ENCODE results near the gene AKT3.
A peak's percentile ranks its signal among the peaks of the same experiment; 100 is the strongest.

- no peak for TF ChIP-seq CTCF (IDR thresholded peaks at IDR 0.05)
- no peak for TF ChIP-seq POLR2A (IDR thresholded peaks at IDR 0.05)
- TF ChIP-seq POLR2AphosphoS5 (IDR thresholded peaks at IDR 0.05) = peak in 2 of 4 donors; percentile 0 to 45
Observed at GRCh38 chr1:243849421-243850201, 432 bp downstream of the AKT3 start.

Data from sigmoid colon (tissue), 4 donors.